Naive thymus-derived CD8-positive, alpha-beta T cell (primary cell): Measurements from ENCODE around the gene SH3RF3. TPM values are rescaled to one million over a fixed set of nuclear protein-coding genes. Genes with fewer than 3 reads are reported as not detected.

ENCODE experiments used
- ATAC-seq, 2 donors: fragments of 150-1000 bp; cut with Tn5 transposase in 1 of 2; sonication (Bioruptor Pico), chemical (Tn5 transposase) in 1 of 2; 1 replicate in 1 of 2; 2 replicates in 1 of 2; pipeline ENCODE4 v1.10.0; 2021; ENCODE audit warnings: mild to moderate bottlenecking in 2 of 2, moderate library complexity in 2 of 2
- POLR2A ChIA-PET: fragments of 350-600 bp; sonication (Branson Sonifier 250); formaldehyde crosslinking; loops from one replicate; lab custom pipeline; 2021; ENCODE audit warnings: antibody characterized with exemption; lab: Charles Lee
- DNase-seq, 10 donors: peaks; one replicate each; pipeline versions ENCODE4 v3.0.0 to v3.0.0-alpha.2; 2020 to 2022
- H3K27ac Mint-ChIP-seq, 10 donors: one replicate each; pipeline ENCODE4 v1.8.0; 2020 to 2022; ENCODE audit warnings: mild to moderate bottlenecking in 10 of 10, mixed read lengths in 10 of 10, moderate library complexity in 4 of 10, inconsistent platforms in 1 of 10
- H3K27me3 Mint-ChIP-seq, 5 donors: one replicate each; pipeline ENCODE4 v1.8.0; 2021 to 2022; ENCODE audit warnings: mixed read lengths in 5 of 5
- H3K36me3 Mint-ChIP-seq, 3 donors: one replicate each; pipeline ENCODE4 v1.8.0; 2020 to 2022; ENCODE audit warnings: mixed read lengths in 3 of 3, mild to moderate bottlenecking in 2 of 3, inconsistent platforms in 1 of 3
- H3K4me1 Mint-ChIP-seq, 4 donors: one replicate each; pipeline ENCODE4 v1.8.0; 2021 to 2022; ENCODE audit warnings: mixed read lengths in 4 of 4
- H3K4me3 Mint-ChIP-seq, 10 donors: one replicate each; pipeline ENCODE4 v1.8.0; 2020 to 2022; ENCODE audit warnings: mild to moderate bottlenecking in 10 of 10, mixed read lengths in 10 of 10, moderate library complexity in 6 of 10, inconsistent platforms in 1 of 10
- H3K9me3 Mint-ChIP-seq, 9 donors: one replicate each; pipeline ENCODE4 v1.8.0; 2020 to 2022; ENCODE audit warnings: mixed read lengths in 9 of 9, mild to moderate bottlenecking in 3 of 9, inconsistent platforms in 1 of 9, moderate library complexity in 1 of 9
- polyA plus RNA-seq, 3 donors: library from polyadenylated mRNA; unstranded; fragments of 300-500 nt; fragmentation: Illumina TruSeq; gene quantifications; one replicate each; pipeline ENCODE4 v1.2.3, GENCODE V29; 2021
- total RNA-seq, 8 experiments: library from RNA in 2 of 8; stranded (reverse) in 2 of 8; gene quantifications; one replicate each; pipeline ENCODE4 v1.2.3 and lab custom pipeline; 2021 to 2026

SH3RF3 gene
- total and polyA plus RNA-seq, 5 experiments from 2014 or later, result 0.39 to 15.1 (median 4.4) TPM

- no peak for DNase-seq
- Mint-ChIP-seq H3K9me3 (no peaks in the 10 kb centered on the region), H3K27ac (peak overlapping the region in 1 of 10 donors; percentile 7), H3K4me3 (no peak overlapping the region), H3K27me3 (peaks cover 0 to 2% (median 0%) of the 10 kb centered on the region in 5 donors), H3K4me1 (peaks cover 2 to 10% (median 5%) of the 10 kb centered on the region in 4 donors), H3K36me3 (peaks cover 0 to 8% (median 2%) of the 10 kb centered on the region in 3 donors)
- POLR2A ChIA-PET, result no interaction called here
- no peak for ATAC-seq
Observed at GRCh38 chr2:109480486-109481195, 351.6 kb downstream of the SH3RF3 start.

- Mint-ChIP-seq H3K27me3 (peaks cover 0 to 2% (median 0%) of the 10 kb centered on the region in 5 donors), H3K36me3 (peaks cover 0 to 8% (median 2%) of the 10 kb centered on the region in 3 donors), H3K27ac (no peak overlapping the region), H3K4me3 (no peak overlapping the region), H3K4me1 (peaks cover 2 to 15% (median 6%) of the 10 kb centered on the region in 4 donors), H3K9me3 (no peaks in the 10 kb centered on the region)
- ATAC-seq (no peak), DNase-seq (no peak)
- POLR2A ChIA-PET, result no interaction called here
Observed at GRCh38 chr2:109481196-109481555, 352.2 kb downstream of the SH3RF3 start.

- POLR2A ChIA-PET, result no interaction called here
- DNase-seq, result no peak
- peaks cover 0 to 2% (median 0%) of the 10 kb centered on the region in 5 donors for H3K27me3 Mint-ChIP-seq
- H3K4me1 Mint-ChIP-seq, result peaks cover 2 to 17% (median 6%) of the 10 kb centered on the region in 4 donors
- no peaks in the 10 kb centered on the region for H3K9me3 Mint-ChIP-seq
- peaks cover 0 to 8% (median 2%) of the 10 kb centered on the region in 3 donors for H3K36me3 Mint-ChIP-seq
- no peak overlapping the region for H3K4me3 Mint-ChIP-seq
- peak overlapping the region in 1 of 10 donors; percentile 71 for H3K27ac Mint-ChIP-seq
- no peak for ATAC-seq
Observed at GRCh38 chr2:109481599-109481998, 352.6 kb downstream of the SH3RF3 start.

GRCh38 chr2:109482361-109482861, 353.4 kb downstream of the SH3RF3 start:
- no peak for ATAC-seq
- Mint-ChIP-seq H3K9me3 (no peaks in the 10 kb centered on the region), H3K4me3 (no peak overlapping the region), H3K4me1 (peaks cover 2 to 17% (median 6%) of the 10 kb centered on the region in 4 donors), H3K36me3 (peaks cover 0 to 8% (median 2%) of the 10 kb centered on the region in 3 donors), H3K27me3 (peaks cover 0 to 2% (median 0%) of the 10 kb centered on the region in 5 donors), H3K27ac (no peak overlapping the region)
- DNase-seq, result no peak
- POLR2A ChIA-PET, result interaction anchor here (0.6 kb wide), 1 partner anchor 13 kb away, joined by 4 read pairs; no protein-coding TSS in a partner anchor

- ATAC-seq, result no peak
- peak in 1 of 10 donors; percentile 34 for DNase-seq
- Mint-ChIP-seq H3K27me3 (no peaks in the 10 kb centered on the region), H3K36me3 (peaks cover 0 to 7% (median 2%) of the 10 kb centered on the region in 3 donors), H3K4me3 (no peak overlapping the region), H3K9me3 (no peaks in the 10 kb centered on the region), H3K4me1 (peaks cover 0 to 8% (median 4%) of the 10 kb centered on the region in 4 donors), H3K27ac (peak overlapping the region in 3 of 10 donors; percentile 12 to 31 (median 30))
- POLR2A ChIA-PET, result no interaction called here
Observed at GRCh38 chr2:109486711-109487535, 357.9 kb downstream of the SH3RF3 start.

- Mint-ChIP-seq H3K36me3 (peaks cover 0 to 7% (median 2%) of the 10 kb centered on the region in 3 donors), H3K4me1 (peaks cover 0 to 8% (median 4%) of the 10 kb centered on the region in 4 donors), H3K4me3 (no peak overlapping the region), H3K27ac (no peak overlapping the region), H3K9me3 (no peaks in the 10 kb centered on the region), H3K27me3 (no peaks in the 10 kb centered on the region)
- POLR2A ChIA-PET, result no interaction called here
- no peak for ATAC-seq
- DNase-seq, result peak in 1 of 10 donors; percentile 9
Observed at GRCh38 chr2:109487536-109487869, 358.5 kb downstream of the SH3RF3 start.

- DNase-seq, result peak in 1 of 10 donors; percentile 32
- POLR2A ChIA-PET, result no interaction called here
- Mint-ChIP-seq H3K9me3 (no peaks in the 10 kb centered on the region), H3K27me3 (no peaks in the 10 kb centered on the region), H3K27ac (no peak overlapping the region), H3K36me3 (peaks cover 0 to 3% (median 0%) of the 10 kb centered on the region in 3 donors), H3K4me3 (no peak overlapping the region), H3K4me1 (peaks cover 0 to 8% (median 4%) of the 10 kb centered on the region in 4 donors)
- ATAC-seq, result no peak
Observed at GRCh38 chr2:109487871-109488655, 359.1 kb downstream of the SH3RF3 start.

- Mint-ChIP-seq H3K27me3 (no peaks in the 10 kb centered on the region), H3K36me3 (peaks cover 0 to 3% (median 0%) of the 10 kb centered on the region in 3 donors), H3K4me1 (peaks cover 0 to 8% (median 4%) of the 10 kb centered on the region in 4 donors), H3K4me3 (no peak overlapping the region), H3K9me3 (no peaks in the 10 kb centered on the region), H3K27ac (peak overlapping the region in 1 of 10 donors; percentile 58)
- ATAC-seq (no peak), DNase-seq (peak in 1 of 10 donors; percentile 31)
- POLR2A ChIA-PET, result no interaction called here
Observed at GRCh38 chr2:109489296-109489695, 360.3 kb downstream of the SH3RF3 start.

- no peak for ATAC-seq
- Mint-ChIP-seq H3K27me3 (no peaks in the 10 kb centered on the region), H3K9me3 (peaks cover 0 to 2% (median 0%) of the 10 kb centered on the region in 9 donors), H3K4me1 (no peaks in the 10 kb centered on the region), H3K27ac (no peak overlapping the region), H3K4me3 (no peak overlapping the region), H3K36me3 (peaks cover 0 to 6% (median 4%) of the 10 kb centered on the region in 3 donors)
- POLR2A ChIA-PET, result no interaction called here
- DNase-seq, result no peak
Observed at GRCh38 chr2:109493176-109493935, 364.4 kb downstream of the SH3RF3 start.

GRCh38 chr2:109494351-109494750, 365.3 kb downstream of the SH3RF3 start:
- ATAC-seq (no peak), DNase-seq (no peak)
- Mint-ChIP-seq H3K4me1 (no peaks in the 10 kb centered on the region), H3K36me3 (peaks cover 0 to 4% (median 4%) of the 10 kb centered on the region in 3 donors), H3K4me3 (no peak overlapping the region), H3K27ac (no peak overlapping the region), H3K27me3 (no peaks in the 10 kb centered on the region), H3K9me3 (peaks cover 0 to 2% (median 0%) of the 10 kb centered on the region in 9 donors)
- POLR2A ChIA-PET, result no interaction called here

- Mint-ChIP-seq H3K27me3 (no peaks in the 10 kb centered on the region), H3K4me1 (peaks cover 0 to 2% (median under 1%) of the 10 kb centered on the region in 4 donors), H3K27ac (no peak overlapping the region), H3K4me3 (no peak overlapping the region), H3K36me3 (peaks cover 0 to 10% (median 4%) of the 10 kb centered on the region in 3 donors), H3K9me3 (peaks cover 0 to 2% (median 0%) of the 10 kb centered on the region in 9 donors)
- no peak for DNase-seq
- POLR2A ChIA-PET, result no interaction called here
- no peak for ATAC-seq
Observed at GRCh38 chr2:109497463-109497862, 368.5 kb downstream of the SH3RF3 start.
